Stomach (tissue), 4 donors: ENCODE data around the gene DGCR6L.

Experiments used
- CTCF ChIP-seq, 7 experiments: fragments of 450-650 bp in 4 of 7; fragments of 200-600 bp in 3 of 7; sonication (generic) in 3 of 7; IDR thresholded peaks; one replicate each; pipeline ENCODE4 v1.5.1; 2016 to 2019; ENCODE audit warnings: antibody characterized with exemption in 7 of 7, control low read depth in 2 of 7, mild to moderate bottlenecking in 1 of 7
- POLR2A ChIP-seq, 4 donors: fragments of 450-650 bp; IDR thresholded peaks; one replicate each; pipeline ENCODE4 v1.6.1; 2016; ENCODE audit warnings: antibody characterized with exemption in 4 of 4, control low read depth in 2 of 4, mild to moderate bottlenecking in 1 of 4, moderate library complexity in 1 of 4
- POLR2AphosphoS5 ChIP-seq, 3 donors: sonication (generic); formaldehyde crosslinking; IDR thresholded peaks; one replicate each; pipeline ENCODE4 v1.6.1; 2016; ENCODE audit warnings: antibody characterized with exemption in 3 of 3

- TF ChIP-seq POLR2A (IDR thresholded peaks at IDR 0.05), result no peak
- TF ChIP-seq CTCF (IDR thresholded peaks at IDR 0.05), result no peak
- no peak for TF ChIP-seq POLR2AphosphoS5 (IDR thresholded peaks at IDR 0.05)
Measured at GRCh38 chr22:20290045-20290392, 29.8 kb downstream of the DGCR6L start.
